ENCODE measurements around the gene CARS1.

Gene CARS1

DNA sequence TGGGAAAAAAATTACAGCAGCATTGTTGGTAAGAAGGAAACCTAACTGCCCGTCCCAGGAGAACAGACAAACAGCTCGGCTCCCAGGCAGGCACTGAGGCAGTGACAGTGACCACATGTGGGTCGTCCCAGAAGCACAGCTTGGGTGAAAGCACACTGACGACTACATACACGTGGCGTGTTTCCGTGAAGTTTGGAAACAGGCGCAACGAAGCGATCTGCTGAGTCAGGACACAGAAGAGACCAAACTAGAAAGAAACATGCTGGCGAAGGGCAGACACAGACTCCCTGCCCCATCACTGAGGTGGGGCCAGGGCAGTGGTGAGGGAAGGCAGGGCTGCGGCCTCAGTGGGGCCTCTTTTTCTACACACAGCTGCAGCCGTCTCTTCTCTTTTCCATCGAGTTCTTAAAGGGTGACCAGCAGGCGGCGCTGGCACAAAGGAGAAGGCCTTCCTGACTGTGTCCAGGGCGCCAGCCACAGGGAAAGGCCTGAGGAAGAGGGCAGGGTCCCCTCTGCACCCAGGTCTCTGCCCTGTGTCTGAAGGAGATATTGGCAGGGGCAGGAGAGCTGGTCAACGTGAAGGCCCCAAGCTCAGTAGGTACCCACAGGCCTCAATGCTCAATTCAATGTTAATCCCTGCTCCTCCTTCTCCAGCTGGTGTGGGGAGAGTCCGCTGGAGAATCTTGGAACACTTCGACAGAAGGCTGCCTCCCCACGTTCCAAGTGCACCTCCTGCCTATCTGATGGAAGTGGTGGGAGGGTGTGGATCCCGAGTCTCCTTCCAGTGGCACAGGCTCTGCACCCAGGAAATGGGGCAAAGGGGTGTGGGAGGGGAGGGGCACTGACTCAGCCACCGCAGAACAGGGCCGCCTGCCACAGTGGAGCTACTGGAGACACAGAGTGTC, 19.9 kb downstream of the CARS1 start:
- DNase-seq: peak; percentile 54 to 78

DNA sequence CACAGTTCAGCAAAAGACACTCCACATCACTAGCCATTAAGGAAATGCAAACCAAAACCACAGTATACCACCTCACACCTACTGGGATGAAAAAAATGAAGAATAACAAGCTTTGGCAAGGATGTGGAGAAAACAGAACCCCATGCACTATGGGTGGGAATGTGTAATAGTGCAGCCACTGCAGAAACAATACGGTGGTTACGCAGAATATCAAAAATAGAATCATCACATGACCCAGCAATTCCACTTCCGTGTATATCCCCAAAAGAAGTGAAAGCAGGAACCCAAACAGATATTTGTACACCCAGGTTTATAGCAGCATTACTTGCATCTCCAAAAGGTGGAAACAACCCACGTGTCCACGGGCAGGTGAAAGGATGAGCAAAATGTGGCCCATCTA, 20.8 kb downstream of the CARS1 start:
- DNase-seq: no peak

DNA sequence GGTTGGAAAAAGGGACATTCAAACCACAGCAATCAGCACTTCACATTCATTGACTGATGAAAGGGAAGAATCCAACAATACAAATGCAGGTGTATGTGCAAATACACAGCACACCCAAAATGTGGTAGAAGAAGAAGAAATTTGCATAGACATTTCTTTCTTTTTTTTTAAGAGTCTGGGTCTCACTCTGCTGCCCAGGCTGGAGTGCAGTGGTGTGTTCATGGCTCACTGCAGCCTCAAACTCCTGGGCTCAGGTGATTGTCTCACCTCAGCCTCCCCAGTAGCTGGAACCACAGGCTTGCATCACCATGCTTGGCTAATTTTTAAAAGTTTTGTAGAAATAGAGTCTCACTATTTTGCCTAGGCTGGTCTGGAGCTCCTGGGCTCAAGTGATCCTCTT, 21.9 kb downstream of the CARS1 start:
- DNase-seq: no peak

DNA sequence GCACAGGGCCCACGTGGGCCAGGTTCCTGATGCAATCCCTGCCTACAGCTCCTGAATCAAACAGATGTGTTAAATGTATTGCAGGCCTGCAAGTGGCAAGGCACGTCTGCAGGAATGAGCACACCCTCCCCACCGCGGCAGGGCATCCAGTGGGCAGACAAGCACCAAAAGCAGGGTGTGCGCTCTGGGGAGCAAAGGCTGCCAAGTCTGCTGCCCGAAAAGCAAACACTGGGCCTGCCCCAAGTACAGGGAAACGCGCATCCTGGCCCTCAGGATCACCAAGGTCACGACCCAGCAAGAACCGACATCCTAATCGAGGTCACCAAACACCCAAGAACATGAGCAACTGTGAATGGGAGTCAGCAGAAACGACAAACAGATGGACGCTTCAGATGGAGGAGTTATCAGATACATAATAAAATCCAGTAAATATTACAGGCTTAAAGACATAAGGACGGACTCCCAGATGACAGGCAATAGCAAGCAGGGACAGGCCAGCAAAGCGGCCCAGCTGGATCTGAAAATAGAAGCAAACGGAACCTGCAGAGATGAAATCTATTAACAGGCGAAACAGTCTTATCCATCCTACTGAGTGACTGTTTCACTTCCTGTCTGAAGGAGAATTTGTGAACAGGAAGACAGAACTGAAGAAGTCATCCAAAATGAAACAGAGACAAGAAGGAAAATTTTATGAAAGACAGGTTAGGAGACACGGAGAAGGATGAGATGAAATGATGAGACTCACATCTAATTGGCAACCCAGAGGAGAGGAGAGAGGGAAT, 26.7 kb downstream of the CARS1 start:
- no peak for DNase-seq

DNA sequence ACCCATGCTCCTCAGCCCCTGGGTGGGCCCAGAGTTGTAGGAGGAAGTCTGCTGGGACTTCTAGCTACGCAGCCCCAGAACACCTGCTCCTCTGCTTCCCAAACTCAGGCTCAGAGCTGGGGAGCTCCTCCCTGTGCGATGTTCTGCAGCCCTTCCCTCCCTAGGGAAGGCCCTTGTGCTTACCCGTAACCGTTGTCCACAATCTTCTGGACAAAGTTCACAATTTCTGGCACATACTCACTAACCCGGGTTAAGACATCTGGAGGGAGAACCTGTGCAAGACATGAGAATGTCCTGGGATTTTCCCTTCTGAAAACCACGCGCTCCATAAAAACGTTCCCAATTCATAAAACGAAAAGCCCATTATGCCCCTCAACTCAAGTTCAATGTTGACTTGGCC, 28.4 kb downstream of the CARS1 start:
- no peak for DNase-seq

DNA sequence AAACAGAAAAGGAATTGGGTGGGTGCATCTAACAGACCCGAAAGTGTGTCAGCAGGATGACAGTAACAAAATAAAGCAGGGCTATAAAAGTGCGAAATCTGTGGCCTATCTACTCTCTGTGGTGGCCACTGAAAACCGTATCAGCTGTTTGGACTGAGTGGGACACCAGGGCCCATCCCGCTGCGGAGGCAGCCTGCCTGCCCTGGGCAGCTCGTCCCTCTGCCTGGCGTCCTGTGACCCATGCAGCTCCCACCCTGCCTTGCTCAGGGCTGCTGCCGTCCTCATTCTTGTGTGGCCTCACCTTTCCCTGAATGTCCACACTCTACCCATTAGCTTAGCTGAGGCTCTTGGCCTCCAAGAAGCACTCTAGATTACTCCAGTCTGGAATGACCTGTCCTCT, 30.4 kb downstream of the CARS1 start:
- DNase-seq: no peak

DNA sequence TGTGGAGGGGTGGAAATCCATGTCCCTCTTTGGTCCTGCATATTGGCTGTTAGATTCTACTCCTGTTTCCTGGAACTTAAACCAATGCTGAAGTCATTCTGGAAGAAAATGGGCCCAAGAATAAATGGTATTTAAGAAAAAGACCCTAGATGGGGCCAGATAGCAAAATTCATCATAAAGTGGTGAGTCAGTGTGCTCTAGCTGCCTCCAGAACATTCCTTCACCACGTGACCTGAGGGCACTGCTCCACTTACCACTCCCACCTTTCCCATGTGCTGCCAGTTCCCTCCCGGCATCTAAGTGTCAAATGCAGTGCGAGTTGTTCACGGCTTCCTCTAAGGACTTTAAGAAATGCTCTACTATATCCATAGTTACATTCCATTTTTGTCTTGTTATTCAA, 34.2 kb downstream of the CARS1 start:
- DNase-seq: no peak

DNA sequence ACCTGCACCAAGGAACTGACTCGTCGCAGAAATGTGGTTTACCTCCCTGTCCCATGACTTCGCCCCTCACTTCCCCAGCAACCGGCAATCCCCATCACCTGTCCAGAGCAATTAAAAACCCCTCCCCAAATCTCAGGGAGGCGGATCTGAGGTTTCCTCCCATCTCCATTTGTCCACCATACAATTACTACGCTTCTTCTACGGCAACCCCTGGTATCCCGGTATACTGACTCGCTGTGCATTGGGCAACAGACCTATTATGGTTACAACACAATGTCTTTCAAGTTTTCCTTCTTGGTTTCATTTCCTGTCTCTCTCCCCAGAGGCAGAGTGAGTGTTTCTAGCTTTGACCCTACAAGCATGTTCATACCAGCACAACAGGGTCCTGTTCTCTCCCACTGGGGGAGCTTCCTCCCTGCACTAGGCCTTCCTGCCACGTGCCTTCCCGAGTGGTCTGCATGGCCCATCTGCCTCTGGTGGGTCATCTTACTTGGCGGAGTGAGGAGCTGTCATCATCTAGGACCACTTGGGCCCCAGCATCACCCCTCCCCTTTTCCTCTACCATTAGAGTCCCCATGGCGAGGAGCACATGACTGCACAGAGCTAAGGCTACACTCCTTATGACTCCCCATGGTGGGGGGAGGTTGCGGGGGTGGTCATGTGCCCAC, 34.8 kb downstream of the CARS1 start:
- DNase-seq: peak; percentile 23 to 40

DNA sequence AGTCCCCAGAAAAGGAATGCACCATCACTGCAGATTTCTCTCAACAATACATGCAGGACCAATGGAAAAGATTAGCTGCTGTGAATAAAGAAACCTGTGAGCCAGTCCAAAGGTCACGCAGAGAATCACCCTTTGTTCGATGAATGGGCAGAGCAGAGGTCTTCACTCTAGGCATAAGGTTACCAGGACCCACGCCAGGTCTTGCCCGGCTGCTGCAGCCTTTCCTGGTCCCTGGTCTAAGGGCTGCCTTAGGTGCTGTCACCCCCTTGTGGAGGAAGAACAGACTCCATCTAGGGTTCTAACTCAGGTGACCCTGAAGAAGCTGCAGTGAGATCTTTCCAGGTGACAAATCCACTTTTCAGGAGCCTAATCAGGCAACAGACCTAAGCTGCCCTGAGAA, 36.1 kb downstream of the CARS1 start:
- peak; percentile 23 to 34 for DNase-seq

DNA sequence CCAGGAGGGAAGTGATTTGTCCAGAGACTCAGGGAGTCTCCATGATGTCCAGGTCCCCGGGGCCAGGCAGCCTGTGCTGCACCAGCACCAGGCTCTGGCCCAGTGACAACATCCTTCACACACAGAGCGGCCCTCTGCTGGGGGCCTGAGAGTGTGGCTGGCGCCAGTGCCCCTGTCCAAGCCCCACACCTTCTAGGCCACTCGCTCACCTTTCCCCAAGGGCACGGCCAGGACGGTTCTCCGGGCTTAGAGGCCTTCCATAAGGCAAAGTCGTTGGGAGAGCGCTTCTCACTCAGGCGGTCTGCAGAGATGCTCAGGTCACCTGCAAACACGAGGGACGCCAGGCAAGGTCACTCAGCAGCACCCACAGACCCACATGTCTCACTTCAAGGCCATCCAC, 37.2 kb downstream of the CARS1 start:
- DNase-seq: no peak

DNA sequence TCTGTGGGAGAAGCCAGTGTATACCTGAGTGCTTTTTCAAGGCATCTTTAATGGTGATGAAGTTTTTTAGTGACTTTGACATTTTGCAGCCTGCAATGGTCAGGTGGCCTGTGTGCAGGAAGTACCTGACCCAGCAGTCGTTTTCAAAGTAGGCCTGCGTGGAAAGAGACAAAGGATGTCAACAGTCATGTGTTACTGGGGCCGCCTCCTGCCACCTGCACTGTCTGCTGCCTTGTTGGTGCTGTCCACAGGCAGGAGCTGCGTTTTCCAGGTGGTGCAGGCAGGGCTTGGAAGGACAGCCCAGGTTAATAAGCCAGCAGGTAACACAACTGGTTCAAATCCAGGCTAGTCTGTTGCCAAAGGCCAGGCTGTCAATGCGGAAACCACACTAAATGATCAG, 38.6 kb downstream of the CARS1 start:
- DNase-seq: no peak

DNA sequence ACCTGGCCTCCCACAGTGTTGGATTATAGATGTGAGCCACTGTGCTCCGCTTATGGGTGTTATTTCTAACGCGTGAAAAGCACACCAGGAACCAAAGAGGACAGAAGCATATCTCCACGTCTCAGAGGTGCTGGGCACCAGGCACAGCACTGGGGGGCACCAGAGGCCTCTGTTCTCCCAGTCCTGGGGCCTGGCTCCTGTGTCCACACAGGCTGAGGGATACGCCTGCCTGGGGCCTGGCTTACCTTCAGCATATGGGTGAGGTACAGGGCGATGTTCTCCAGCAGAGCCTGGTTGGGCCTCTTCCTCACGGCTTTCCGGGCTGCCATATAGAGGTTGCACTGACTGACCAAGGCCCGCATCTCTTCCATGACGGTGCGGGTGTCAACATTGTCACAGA, 40.4 kb downstream of the CARS1 start:
- DNase-seq: peak in 1 of 2 experiments; percentile 2

DNA sequence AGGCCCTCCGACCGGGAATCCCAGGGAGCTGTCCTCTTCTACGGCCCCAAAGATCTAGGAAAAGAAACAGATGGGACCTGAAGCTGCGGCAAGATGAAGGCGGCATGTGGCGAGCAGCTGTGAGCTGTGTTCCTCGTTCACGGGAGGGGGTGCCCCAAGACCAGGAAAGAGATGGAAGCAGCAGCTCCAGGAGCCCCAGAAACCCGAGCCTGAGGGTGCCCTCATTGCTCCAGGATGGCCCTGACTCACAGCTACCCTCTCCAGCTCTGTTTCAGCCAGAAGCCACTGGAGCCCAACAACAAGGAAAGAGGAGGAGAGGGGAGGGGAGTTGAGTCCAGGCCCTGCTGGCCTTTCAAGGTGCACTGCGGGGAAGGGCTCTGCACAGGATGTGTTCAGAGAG, 41.4 kb downstream of the CARS1 start:
- no peak for DNase-seq

DNA sequence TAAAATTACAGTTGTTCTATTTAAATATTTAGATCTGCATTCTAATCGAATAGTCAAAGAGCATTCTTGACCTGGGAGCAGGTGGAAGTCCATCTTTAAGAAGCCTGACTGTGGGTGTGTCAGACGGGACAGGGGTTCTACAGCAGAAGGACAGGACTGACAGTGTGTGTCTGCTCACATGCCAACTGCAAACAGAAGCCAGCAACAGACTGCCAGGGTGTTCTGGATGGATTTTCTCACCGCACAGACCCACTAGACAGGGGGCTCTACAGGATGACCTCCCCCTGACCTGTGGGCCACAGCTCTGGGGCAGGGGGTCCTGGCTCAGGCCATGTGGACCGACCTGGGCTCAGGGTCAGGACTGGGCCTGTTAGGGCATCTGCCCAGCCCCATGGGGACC, 42.3 kb downstream of the CARS1 start:
- no peak for DNase-seq

DNA sequence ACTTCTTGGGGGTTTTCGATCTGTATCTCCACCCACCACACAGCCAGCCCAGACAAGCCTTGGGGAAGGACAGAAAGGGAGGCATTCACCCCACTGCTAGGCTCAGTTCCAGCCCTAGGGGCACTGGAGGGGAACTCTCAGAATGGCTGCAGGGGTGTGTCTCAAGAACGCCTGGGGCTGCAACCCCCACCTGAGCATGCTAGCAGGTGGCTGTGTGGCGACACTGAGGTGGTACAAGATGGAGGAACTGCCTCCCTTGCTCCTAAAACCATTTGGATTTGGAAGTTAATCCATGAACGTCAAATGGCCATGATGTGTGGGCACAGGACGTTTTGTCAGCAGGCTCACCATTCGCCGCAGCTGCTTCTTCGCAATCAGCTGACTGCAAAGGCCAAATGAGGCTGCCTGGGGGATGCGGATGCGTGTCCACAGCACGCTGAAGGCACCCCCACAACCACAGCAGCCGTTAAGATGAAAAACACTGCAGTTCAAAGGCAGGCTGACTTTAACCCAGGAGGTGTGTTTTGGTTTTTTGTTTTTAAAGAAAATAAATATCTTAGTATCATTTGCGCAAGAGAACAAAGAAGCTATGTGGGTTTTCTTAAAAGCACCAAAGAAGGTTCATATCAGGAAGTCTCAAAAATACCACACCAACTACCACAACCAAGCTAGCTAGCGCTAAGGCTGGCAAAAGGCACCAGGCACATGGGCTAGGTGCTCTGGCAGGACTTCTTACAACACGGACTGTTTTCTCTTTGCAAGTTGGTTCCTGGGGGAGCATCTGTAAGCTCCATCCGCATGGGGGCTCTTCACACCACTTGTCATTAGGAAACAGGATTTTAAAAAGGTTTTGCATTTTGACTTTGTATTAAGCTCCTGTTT, 42.9 kb downstream of the CARS1 start:
- no peak for DNase-seq

DNA sequence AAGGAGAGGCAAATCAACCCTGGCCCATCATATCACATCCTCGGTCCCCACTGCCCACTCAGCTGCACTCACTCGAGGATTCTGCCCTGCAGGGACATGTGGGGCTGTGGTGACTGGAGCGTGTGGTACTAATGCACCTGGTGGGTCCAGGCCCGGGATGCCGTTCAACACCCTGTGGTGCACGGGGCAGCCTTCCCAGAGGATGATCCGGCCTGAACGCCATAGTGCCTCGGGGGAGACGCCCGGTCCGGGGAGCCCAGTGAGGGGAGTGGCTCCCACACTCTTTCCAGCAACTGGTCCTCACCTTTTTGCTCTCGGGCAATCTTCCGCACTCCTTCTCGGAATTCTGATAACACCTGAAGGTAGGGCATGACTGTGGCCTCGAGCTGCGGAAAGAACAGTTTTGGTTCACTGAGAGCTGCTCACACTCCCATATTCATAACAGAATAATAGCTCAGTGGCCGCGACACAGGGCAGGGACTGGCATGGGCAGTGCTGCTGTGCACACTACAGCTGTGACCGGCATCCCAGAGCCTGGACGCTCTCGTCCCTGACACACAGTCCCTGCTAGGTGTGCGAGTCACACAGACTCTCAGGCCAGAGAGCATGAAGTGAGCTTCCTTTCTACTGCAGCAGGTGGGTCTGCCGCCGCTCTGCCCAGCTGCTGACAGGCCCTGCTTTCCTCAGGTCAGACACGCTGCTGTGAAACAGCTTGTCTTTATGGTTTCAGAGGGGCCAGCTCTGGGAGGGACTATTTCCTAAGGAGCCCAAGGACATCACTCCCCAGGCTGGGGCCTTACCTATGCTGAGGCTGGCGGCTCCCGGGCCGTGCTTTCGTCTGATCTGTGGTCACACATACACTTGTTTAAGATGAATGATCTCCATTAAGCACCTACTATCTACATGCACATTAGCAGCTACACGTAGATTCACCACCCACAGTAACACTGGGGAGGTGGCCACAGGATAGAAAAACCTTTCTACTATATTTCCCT, 45.0 kb downstream of the CARS1 start:
- DNase-seq: no peak

DNA sequence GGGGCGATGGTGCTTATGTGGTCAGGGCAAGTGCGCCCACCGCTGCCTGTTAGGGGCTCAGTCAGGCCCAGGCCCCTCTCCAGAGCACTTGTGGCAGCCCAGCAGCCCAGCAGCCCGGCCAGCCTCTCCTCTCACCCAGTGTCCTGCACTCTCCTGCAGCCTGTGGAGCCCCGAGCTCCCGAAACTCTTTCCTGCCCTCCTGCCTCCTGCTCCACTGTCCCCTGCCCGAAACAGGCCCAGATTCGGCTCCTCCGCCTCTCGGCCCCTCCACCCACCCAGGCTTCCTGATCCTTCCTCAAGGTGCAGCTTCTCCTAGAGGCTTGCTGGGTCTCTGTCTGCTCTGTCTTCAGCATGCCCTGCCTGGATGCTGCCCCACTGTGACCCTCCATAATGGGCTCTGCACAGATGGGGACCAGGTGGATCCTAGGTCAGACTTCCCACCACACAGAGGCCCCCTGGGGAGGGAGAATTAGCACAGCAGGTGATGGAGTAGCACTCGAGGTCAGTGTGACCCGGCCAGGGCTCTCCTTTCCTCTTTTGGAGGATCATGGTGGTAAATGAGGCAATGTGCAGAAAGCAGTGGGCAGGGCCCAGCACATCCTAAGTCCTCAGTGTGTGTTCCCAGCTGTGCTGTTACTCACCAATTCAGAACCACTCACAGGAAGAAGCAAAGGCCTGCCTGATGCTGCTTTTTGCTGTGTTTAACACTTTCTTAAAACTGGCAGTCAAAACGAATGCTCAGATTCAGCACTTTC, 46.5 kb downstream of the CARS1 start:
- DNase-seq: no peak

DNA sequence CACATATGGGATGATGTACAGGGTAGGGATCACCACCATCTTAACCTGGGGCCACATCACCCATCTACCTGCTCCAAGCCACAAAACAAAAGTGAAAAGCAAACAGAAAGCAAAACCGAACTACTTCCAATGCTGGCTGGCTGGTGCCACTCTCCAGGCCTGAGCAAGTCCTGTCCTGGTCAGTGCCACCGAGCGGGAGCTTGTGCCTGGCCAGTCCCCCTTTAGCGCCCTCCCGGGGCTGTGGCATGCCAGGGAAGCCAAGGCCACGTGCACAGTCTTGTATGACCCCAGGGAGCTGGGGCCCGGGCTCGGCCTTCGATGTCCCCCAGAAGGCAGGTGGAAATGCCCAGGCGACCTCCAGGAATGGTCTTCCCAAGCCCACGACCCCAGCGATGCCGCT, 47.2 kb downstream of the CARS1 start:
- DNase-seq: no peak

DNA sequence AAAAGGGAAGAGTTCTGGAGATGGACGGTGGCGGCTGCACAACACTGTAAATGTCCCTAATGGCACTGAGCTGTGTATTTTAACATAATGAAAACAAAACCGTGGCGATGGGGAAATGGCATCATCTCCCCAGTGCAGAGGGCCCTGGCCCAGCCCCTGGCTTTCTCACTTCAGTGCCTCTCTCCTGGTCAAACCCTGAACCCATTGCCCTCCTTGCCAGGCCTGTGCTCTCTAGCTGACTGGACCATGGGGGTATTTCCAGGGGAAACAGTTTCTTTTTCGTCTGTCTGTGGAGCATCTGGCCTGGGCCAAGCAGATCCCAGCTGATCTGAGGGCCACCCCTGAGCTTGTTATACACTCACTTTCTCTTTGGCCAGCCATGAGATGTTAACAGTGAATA, 47.7 kb downstream of the CARS1 start:
- no peak for DNase-seq

DNA sequence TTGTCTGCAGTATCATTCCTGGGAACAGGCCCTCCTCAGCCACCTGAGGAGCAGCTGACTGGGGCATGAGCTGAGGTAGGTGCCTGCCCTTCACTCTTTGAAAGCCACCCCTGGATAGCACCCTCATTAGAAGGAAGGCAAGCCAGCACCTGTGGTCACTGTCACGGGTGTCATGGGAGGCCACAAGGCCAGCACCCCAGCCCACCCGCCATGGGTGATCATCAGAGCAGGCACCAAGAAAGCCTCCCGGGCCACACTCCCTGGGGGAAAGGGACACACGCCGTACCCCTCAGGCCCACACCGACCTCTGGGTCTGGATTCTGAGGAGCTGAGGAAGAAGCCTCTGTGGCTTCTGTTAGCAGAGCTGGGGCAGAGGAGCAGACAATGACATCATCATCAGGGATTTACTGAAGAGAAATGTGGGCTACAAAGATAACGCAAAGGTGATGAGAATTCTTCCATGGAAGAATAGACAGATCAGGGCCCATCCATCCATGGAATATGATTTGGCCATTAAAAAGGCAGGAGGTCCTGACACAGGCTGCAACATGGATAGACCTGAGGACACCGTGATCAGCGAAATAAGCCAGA, 48.4 kb downstream of the CARS1 start:
- no peak for DNase-seq

Measured in Kasumi-1 (cell line).